GM18517 (cell line): ENCODE data around the gene ATP5F1D.
A peak's percentile ranks its signal among the peaks of the same experiment; 100 is the strongest.

Experiments used
- ATAC-seq: cut with Tn5 transposase; IDR thresholded peaks from one replicate; pipeline ENCODE4 v1.9.1; 2021; ENCODE audit warnings: mild to moderate bottlenecking, moderate library complexity; ENCODE audit not compliant: unreplicated experiment

Gene ATP5F1D

DNA sequence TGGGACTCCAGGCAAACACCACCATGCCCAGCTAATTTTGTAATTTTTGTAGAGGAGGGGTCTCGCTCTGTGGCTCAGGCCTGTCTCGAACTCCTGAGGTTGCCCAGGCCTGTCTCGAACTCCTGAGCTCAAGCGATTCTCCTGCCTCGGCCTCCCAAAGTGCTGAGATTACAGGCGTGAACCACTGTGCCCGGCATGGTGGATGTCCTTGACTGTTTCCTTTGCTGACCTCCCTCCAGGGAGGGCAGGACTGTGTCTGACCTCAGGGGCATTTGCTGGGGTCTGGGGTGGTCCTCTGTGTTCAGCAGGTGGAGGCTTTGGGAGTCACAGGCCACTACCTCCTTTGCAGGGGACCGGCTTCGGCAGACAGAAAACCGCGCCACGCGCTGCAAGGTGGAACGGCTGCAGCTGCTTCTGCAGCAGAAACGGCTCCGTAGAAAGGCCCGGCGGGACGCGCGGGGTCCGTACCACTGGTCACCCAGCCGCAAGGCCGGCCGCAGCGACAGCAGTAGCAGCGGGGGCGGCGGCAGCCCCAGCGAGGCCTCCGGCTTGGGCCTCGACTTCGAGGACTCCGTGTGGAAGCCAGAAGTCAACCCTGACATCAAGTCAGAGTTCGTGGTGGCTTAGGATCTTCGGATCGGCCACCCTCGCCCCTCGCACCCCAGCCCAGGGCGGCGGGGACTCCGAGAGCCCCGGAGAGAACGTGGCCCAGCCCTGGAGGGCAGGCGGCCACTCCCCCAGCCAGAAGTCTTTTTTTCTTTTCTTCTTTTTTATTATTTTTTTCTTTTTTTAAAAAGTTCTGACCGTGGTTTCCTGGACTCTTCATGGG is 15.3 kb downstream of the ATP5F1D start:
- no peak for ATAC-seq

DNA sequence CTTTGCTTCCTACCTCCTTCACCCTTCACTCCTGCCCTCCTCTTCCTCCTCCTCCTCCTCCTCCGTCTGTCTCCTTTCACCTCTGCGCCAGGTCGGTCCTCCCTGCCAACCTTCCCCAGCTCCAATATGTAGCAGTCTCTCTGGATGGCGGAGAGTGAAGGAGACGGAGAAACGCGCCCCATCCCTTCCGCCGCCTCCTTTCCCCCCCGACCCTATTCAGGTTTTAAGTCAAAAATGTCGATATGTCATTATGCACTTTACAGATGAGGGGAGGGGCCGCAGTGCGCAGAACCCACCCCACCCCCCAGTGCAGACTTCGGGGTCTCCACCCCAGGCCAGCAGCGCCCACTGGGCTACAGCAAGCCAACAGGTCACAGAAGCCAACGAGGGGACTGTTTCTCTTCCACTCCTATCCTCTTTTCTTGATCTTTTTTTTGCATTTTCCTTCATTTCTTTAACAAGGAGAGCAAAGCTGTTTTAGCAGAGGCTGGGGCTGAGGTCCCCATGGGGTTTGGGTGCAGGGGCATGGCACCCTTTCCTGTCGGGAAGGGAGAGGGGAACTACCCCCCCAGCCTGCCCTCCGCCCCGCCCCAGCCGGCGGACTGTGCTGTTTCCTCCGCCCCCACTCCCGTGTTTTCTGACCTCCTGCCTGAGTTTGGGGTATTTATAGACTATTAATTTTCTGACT is 16.1 kb downstream of the ATP5F1D start:
- no peak for ATAC-seq

DNA sequence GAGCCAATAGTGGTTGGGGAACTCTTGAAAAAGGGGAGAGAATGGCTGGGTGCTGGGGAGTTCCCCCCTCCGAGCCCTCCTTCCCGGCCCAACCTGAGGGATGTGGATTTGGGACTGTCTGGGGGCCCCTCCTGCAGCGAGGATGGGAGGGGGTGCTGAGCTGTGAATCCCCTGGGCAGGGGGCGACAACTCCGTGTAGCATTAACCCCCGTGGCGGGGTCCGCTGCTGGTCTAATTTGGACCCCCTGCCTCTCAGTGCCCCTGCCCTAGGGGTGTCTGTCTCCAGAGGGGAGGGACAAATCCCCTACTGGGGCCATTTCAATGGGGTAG is 16.6 kb downstream of the ATP5F1D start:
- ATAC-seq = no peak

DNA sequence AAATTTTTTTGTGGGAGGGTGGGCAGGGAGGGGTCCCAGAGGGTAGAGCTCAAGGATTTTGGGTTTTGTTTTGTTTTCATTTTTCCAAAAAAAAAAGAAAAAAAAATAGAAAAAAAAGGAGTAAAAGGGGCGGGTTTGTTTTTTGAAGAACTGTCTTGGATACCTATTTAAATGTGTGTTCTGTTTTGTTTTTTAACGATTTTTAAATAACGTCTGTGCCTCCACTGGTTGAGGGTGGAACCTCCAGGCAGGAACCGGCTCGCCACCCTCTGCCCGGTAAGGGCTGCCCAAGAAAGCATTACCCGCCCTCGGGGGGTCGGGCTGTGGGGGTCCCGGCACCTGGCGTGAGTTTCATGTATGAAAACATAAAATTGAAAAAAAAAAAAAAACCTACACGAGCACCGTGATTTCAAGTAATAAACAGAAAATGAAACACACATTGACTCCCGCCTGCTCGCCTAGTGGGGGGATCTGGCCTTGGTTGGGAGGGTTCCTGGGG is 17.2 kb downstream of the ATP5F1D start:
- no peak for ATAC-seq

DNA sequence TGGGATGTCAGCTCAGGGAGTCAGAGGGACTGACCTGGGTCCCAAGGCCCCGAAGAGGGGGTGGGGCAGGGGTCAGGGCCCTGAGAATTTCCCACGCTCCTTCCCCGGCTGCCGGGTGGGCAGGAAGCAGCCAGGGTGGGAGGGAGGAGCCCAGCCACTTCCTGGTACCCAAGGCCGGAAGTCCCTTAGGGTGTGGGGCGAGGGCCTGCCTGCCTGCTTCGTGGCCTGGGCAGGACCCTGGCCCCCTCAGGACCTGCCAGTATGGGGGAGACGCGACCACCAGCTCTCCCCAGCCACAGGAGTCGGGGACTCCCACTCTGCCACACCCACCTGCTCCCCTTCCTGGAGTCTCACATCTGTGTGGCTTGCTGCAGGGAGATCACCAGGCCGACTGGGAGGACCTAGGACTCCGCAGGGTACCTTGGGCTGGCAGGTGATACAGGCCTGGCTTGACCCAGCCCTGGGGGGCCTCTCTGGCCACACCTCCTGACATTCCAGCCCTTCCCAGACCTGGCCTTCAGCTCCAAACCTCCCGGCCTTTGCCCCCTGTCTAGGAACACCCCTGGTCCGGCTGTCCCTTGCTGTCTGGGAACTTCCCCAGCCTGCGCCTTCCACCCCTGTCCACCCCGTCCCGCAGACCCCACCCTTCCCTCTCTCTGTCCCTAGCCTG is 17.8 kb downstream of the ATP5F1D start:
- ATAC-seq = peak; percentile 28

DNA sequence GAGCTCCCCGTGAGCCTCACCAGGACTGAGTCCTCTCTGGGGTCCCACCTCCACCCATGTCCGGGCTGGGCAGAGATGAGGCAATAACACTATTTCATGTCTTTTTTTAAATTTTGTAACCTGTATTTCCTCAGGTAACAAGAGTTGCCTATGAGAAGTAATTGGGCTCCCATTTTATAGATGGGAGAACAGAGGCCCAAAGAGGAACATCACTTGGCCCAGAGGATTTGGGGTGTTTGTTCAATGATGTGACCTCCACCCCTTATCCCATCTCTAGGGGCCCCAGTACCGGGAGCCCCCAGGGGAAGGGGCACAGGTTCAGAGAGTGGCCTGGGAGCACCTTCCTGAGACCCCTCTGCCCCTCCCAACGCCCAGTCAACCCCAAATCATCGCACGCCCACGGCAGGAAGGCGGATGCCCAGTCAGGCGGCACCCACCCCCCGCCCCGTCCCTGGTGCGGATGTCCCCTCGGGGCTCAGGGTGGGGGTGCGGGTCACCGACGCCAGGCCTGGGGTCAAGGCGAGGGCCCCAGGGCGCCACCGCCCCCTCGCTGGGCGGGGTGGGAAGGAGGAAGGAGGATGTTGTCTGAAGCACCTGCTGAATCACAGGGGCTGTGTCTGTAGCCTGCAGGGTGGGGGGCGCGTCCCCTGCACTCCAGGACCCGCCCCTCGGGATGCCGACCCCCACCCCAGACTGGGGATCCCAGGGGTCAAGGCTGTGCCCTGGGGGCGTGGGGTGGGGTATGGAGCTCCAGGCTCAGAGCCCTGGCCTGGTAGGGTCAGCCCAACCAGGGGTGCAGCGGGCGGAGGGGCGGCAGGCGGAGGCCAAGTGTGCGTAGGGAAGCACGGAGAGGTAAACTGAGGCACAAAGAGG is 18.6 kb downstream of the ATP5F1D start:
- ATAC-seq = peak; percentile 7

DNA sequence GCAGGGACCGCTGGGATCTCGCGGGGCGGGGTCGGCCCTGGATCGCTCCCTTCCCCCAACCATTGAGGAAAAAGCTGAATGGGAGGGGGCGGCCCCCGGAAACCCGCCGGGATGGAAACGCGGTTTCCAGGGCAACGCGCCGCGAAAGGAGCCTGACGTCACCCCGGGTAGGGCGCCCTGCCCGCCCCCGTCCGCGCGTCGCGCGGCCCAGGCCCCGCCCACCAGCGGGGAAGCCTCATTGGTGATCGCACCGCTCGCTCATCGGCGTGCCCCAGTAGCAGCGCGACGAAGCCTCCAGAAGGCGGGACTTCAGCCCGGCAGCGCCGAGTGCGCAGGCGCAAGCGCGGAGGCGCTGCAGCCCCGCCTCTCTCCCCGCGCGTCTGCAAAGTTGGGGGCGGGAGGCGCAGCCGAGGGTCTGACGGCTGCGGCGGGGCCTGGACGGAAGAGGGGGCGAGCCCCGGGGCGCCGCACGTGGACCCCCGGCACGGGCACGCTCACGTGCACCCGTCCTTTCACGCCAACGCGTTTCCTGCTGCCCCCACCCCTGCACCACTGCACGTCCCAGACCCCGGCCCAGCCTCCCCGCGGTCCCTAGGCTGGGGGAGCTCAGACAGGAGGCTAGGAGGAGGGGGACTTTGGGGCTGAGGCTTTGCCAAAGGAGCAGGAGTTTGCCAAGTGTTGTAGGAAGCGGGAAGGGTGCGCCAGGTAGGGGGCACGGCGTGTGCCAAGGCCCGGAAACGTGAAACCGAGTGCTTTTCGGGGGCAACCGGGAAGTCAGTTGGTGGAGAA is 19.4 kb downstream of the ATP5F1D start:
- ATAC-seq = peak; percentile 31

DNA sequence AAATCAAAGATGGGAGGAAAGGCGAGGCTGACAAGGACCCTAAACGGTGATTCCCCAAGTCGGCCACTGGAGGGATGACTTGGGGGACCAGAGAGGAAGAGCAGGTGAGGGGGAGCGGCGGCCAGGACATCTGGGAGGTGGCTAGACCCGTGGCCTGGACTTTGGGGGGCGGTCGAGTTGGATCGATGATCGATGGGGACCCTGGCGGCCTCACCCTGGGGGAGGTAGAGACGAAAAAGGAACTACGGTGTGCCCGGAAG is 19.9 kb downstream of the ATP5F1D start:
- no peak for ATAC-seq

DNA sequence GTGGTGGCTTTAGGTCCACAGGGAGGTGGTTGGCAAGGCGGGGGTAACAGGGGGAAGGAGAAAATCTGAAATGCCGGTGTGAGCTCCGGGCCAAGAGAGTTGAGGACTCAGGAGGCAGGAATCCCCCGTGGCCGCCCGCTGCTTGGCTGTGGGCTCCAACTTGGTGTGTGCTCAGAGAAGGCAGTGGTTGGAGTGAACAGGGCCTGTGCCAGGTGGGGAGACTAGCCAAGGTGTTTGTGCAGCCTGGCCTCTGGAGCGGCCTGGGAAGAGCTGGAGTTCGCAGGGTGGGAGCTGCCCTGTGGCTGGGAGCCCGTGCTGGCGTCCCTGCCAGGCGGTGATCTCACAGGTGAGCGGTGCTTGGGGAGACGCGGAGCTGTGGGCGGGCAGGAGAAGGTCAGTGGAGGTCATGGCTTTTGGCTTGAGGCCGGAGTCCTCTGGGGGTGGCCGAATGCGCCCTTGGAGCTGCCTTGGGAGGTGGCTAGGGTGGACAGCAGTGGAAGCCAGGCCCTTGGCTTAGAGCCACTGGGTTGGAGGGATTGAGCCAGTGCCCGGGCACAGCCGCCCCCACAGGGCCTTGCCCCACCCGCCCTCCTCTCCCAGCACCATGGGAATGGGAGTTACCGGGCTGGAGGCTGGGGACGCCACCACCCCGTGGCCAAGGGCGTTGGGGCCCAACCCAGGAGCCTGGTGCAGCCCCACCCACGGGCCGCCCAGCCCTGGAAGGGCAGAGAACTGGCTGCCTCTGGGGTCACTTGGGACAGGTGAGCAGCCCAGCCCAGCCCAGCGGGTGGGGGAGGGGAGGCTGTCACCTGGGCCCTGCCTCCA is 20.5 kb downstream of the ATP5F1D start:
- ATAC-seq = no peak

DNA sequence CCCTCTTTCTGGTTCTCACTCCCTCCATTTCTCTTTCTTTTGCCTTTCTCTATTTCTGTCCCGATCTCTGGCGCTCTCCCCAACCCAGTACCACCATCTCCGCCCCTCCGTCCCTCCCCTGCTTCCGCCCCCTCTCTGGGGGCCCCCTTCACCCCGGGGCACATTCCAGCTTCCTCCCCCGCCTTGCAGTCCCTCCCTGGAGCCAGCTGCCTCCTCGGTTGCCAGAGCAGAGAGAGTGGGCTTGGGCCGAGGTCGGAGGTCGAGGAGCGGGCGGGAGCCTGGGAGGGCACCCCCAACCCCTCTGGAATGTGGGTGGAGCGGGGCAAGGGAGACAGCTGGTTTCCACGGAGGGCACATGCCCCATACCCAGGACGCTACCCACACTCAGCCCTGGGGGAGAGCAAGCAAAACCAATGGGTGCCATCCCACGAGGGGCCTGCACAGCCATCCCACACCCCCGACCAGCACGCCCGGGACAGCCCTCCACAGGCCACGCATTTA is 21.1 kb downstream of the ATP5F1D start:
- no peak for ATAC-seq

DNA sequence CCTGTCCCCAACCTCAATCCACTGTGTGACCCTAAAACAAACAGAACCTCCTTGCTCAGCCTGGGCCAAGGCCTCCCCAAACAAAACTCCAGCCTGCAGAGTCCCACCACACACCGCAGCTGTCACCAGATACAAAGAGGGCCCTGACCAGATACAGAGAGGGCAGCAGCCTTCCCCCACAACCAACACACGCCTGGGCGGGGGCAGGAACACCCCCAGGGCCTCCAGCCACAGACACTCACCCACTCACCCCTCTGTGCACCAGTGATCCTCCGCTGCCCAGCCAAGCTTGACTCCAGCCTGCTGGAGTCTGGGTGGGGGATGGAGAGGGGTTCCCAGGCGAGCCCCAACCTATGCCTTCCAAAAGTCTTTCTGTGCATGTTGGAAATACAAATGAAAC is 21.6 kb downstream of the ATP5F1D start:
- ATAC-seq = no peak

DNA sequence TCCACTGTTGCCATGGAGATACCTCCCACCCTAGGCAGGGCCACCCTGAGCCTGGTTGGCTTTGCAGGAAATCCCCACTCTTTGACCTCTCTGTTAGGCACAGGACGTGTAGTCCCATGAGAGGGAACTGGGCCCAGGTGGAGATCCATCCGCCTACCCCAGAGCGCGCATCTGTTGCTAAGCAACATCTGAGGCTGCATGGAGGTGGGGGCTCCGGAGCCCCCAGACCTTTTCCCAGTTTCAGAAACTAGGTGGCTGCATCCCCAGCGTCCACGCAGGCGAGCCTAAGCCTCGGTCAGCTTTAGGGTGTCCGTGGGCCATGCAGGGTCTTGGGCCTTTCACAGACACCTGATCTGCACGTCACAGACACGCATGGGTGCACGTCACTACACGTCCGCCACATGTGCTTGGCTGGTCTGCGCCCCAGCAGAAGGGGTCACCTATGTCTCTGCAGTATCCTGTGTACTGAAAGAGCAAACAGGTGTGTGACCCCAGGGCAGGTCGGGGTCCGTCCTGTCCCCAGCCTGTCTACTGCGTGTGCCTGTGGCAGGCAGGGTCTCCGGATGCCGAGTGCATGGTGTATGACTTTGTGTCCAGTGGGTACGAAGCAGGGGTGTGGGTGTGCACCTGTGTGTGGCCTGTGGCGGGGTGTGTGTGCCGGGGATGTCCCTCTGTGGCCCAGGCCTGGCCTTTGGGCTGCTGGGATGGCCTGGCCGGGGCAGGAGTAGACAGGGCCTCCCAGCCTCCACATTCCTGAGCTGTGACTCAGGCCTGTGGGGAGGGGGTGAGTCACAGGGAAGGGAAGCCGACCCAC is 23.5 kb downstream of the ATP5F1D start:
- ATAC-seq = no peak

DNA sequence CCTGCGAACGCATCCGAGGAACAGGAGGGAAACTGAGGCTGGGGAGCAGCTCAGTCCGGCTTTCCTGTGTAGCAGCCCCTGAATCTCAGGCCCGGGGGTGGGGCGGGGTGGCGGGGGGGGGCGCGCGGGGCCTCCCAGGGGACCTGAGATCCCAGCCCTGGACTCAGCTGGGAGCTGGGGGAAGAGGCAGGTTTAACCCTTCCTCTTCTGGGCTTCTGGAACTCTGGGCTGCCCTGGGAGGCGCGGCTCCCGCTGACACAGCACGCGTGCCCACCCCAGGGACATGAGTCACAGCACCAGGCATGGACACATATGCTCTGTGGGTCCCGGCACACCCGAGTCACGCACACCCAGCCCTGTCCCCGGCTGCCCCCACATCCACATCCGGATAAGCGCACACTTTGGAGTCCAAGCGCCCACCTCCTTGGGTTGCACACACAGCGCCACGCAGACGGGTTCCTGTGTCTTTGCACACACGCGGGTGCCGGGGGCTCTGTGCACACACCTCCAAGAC is 24.1 kb downstream of the ATP5F1D start:
- no peak for ATAC-seq

DNA sequence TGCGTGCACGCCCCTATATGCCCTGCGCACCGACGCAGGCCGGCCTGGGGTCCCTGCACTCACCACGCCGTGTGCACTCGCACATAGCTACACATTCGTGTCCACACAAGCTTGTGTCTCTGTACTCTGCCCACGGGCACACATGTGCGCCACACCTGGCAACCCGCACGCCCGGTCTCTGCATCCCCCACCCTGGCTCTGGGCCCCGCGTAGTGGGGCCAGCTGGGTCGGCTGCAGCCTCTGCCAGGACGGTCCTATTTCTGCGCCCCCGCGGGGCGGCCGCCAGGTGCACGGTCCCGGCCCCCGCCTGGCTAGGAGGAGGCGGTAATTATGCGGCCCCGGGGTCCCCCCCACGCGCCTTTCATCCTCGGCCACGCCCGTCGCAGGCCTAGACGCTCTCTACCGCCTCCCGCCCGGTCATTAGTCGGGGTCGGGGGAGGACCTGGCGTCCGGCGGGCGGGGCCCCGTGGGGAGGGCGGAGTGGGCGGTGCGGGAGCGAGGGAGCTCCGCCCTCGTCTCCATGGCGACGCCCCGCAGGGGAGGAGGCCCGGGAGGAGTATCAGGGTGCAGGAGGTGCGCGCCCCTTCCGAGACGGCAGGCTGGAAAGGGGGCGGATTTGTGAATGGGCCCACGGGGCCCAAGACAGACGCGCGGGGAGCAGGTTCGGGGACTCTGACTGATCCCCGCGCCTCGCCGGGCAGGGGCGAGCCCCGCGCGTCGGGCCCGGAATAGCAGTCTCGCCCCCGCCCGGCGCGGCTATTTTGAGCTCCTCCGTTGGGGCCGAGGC is 24.8 kb downstream of the ATP5F1D start:
- peak; percentile 26 for ATAC-seq

DNA sequence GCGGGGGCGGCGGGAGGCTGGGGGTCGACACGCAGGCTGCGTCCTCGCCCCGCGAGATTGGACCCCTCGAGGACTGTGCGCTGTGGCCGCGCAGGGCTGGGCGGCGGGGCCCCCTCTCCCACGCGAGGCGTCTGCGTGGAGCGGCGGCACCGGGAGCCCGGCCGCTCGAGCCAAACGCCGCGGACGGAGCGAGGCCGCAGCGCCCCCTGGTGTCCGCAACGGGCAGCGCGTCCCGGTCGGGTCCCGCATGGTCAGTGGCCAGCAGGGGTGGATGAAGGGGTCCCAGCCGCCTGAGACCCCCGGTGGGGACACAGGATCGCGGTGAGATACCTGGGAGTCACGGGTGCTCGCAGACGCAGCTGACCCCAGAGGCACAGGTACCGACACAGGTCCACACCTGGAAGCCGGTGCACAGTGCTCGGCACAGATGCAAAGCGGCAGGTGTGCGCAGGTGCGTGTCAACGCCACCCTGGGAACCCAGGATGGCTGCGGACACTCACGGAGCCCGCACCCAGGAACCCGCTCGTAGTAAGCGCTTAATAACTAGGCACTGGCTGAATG is 25.4 kb downstream of the ATP5F1D start:
- ATAC-seq = peak; percentile 14

DNA sequence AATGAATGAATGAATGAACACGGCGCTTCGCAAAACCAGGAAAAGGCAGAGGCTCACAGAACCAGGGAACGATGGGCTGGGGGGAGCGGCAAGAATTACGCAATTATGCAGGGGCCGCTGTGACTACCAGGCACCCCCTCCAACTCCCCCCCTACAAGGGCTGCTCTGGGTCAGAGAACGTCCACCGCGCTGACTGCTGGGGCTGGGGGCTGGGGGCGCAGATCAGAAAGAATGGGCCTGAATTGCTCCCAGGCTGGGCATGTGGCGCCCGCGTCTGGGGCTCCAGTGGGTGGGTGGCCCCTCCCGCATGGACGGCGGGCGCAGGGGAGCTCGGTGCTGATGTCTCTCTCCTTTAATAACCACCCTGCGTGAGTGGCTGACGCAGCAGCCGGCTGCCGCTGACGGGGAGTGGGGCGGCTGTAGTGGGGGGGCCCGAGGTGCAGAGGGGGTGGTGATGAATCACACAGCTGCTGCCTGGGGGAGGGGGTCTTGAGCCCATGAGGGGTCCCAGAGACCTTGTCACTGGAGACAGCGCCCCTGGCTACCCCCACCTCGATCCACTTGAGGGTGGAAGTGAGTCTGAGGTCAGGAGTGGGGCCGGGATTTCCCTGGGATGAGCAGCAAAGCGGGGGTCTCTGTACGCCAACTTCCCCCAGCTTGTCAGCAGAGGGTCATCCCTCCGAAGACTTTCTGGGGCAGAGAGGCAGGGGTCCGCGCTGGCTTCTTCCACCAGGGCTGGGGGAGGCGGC is 26.1 kb downstream of the ATP5F1D start:
- no peak for ATAC-seq
